ENCODE measurements around the gene UHMK1.

Gene UHMK1

GRCh38 chr1:162541619-162542141 lies 44.1 kb downstream of the UHMK1 start:
- H3K36me3 ChIP-seq (replicated peaks; ENCODE audit: insufficient read depth, low read length), result no peaks in the 10 kb centered on the region
- H3K27me3 ChIP-seq (replicated peaks; ENCODE audit: insufficient read depth, low read length), result no peaks in the 10 kb centered on the region
- no peak overlapping the region for H3K27ac ChIP-seq (ENCODE audit: low read length)
- H3K9me3 ChIP-seq (replicated peaks; ENCODE audit: insufficient read depth, low read length), result no peaks in the 10 kb centered on the region
- DNase-seq, result no peak
- no peaks in the 10 kb centered on the region for H3K4me1 ChIP-seq (ENCODE audit: low read length)
- H4K20me1 ChIP-seq (ENCODE audit: insufficient read depth, low read length), result no peaks in the 10 kb centered on the region
- no peak overlapping the region for H3K4me3 ChIP-seq (ENCODE audit: low read length)
- no peak overlapping the region for H3K9ac ChIP-seq (ENCODE audit: low read length)
- no peaks in the 10 kb centered on the region for H3K9me2 ChIP-seq (replicated peaks; ENCODE audit: insufficient read depth, low read length)
- no peak overlapping the region for H2AFZ ChIP-seq (ENCODE audit: low read length)
- H3K79me2 ChIP-seq (ENCODE audit: low read length), result no peaks in the 10 kb centered on the region
- H3K4me2 ChIP-seq (ENCODE audit: low read depth, low read length), result no peak overlapping the region
- no peaks in the 10 kb centered on the region for H3F3A ChIP-seq (ENCODE audit: insufficient read depth, low read length)
- TF ChIP-seq EZH2 (optimal IDR thresholded peaks at IDR 0.05; ENCODE audit: low read depth, low read length), result no peak
- no peak for TF ChIP-seq CTCF (IDR thresholded peaks at IDR 0.05; ENCODE audit: low read length)
- TF ChIP-seq EZH2phosphoT487 (IDR thresholded peaks at IDR 0.05; ENCODE audit: low read length), result no peak

DNA sequence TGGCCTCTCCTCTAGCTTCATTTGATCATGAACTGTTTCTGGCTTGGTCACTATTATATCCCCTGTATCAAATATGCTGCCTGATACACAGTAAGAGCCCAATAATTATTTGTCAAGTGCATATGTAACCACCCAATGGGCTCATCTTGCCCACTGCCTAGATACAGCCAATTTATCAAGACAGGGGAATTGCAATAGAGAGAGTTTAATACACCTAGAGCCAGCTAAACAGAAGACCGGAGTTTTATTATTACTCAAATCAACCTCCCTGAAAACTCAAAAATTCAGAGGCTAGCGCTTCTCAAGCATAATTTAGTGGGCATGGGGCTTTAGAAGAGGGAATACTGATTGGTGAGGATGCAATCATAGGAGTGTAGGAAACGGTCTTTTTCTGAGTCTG lies 45.6 kb downstream of the UHMK1 start:
- no peak overlapping the region for H3K4me2 ChIP-seq (ENCODE audit: low read depth, low read length)
- H3F3A ChIP-seq (ENCODE audit: insufficient read depth, low read length), result no peaks in the 10 kb centered on the region
- TF ChIP-seq EZH2phosphoT487 (IDR thresholded peaks at IDR 0.05; ENCODE audit: low read length) (no peak), EZH2 (optimal IDR thresholded peaks at IDR 0.05; ENCODE audit: low read depth, low read length) (no peak), CTCF (IDR thresholded peaks at IDR 0.05; ENCODE audit: low read length) (no peak)
- no peaks in the 10 kb centered on the region for H3K79me2 ChIP-seq (ENCODE audit: low read length)
- no peak overlapping the region for H3K27ac ChIP-seq (ENCODE audit: low read length)
- no peaks in the 10 kb centered on the region for H3K4me1 ChIP-seq (ENCODE audit: low read length)
- H3K4me3 ChIP-seq (ENCODE audit: low read length), result no peak overlapping the region
- DNase-seq, result no peak
- H3K27me3 ChIP-seq (replicated peaks; ENCODE audit: insufficient read depth, low read length), result no peaks in the 10 kb centered on the region
- H3K9me3 ChIP-seq (replicated peaks; ENCODE audit: insufficient read depth, low read length), result no peaks in the 10 kb centered on the region
- no peaks in the 10 kb centered on the region for H4K20me1 ChIP-seq (ENCODE audit: insufficient read depth, low read length)
- no peaks in the 10 kb centered on the region for H3K9me2 ChIP-seq (replicated peaks; ENCODE audit: insufficient read depth, low read length)
- no peak overlapping the region for H3K9ac ChIP-seq (ENCODE audit: low read length)
- no peak overlapping the region for H2AFZ ChIP-seq (ENCODE audit: low read length)
- no peaks in the 10 kb centered on the region for H3K36me3 ChIP-seq (replicated peaks; ENCODE audit: insufficient read depth, low read length)

DNA sequence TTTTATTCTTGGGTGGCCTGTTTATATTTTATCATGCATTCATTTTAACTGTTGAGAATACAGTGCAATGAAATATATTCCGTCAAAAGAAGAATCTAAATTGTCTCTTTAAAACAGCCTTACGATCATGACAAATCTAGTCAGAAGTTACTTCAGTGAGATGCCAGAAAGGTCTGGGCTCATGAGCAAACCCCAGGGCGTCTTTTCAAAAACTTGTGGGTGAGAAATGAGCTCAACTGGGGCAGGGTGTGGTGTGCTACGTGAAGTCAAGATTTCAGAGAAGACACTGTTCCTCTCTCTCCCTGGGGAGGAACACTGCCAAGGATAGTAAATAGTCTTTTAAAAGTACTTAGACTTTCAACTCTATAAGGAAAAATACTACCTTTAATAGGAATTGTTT lies 50.6 kb downstream of the UHMK1 start:
- no peak overlapping the region for H3K9ac ChIP-seq (ENCODE audit: low read length)

More for the DNA sequence above, 50.6 kb downstream of the UHMK1 start:
- TF ChIP-seq EZH2 (optimal IDR thresholded peaks at IDR 0.05; ENCODE audit: low read depth, low read length) (no peak), CTCF (IDR thresholded peaks at IDR 0.05; ENCODE audit: low read length) (no peak), EZH2phosphoT487 (IDR thresholded peaks at IDR 0.05; ENCODE audit: low read length) (no peak)
- Histone ChIP-seq H3K36me3 (replicated peaks; ENCODE audit: insufficient read depth, low read length) (no peaks in the 10 kb centered on the region), H3K9me2 (replicated peaks; ENCODE audit: insufficient read depth, low read length) (no peaks in the 10 kb centered on the region), H3K4me2 (ENCODE audit: low read depth, low read length) (no peak overlapping the region), H3K9me3 (replicated peaks; ENCODE audit: insufficient read depth, low read length) (no peaks in the 10 kb centered on the region), H3K79me2 (ENCODE audit: low read length) (no peaks in the 10 kb centered on the region), H3K27me3 (replicated peaks; ENCODE audit: insufficient read depth, low read length) (no peaks in the 10 kb centered on the region), H3K4me3 (ENCODE audit: low read length) (no peak overlapping the region), H2AFZ (ENCODE audit: low read length) (no peak overlapping the region), H3K4me1 (ENCODE audit: low read length) (no peaks in the 10 kb centered on the region), H3F3A (ENCODE audit: insufficient read depth, low read length) (no peaks in the 10 kb centered on the region), H4K20me1 (ENCODE audit: insufficient read depth, low read length) (no peaks in the 10 kb centered on the region), H3K27ac (ENCODE audit: low read length) (no peak overlapping the region)
- DNase-seq, result no peak

All from MM.1S (cell line).